Stimulated activated CD4-positive, alpha-beta T cell treated with anti-CD3 and anti-CD28 coated beads, Interleukin-4, amount 100 ng/mL, for 48 hours (primary cell): ENCODE data around the gene HAVCR1.
"Not testable (repeated sequence)": the region's sequence is repeated elsewhere in the genome, so short reads cannot be mapped to it uniquely, and the experiment has no call there.

Experiments used
- DNase-seq, 2 donors: peaks; one replicate each; pipeline ENCODE4 v3.0.0-alpha.2; 2020; ENCODE audit warnings: low read depth in 2 of 2

The HAVCR1 gene

GRCh38 chr5:157050050-157050449 is 8.9 kb downstream of the HAVCR1 start:
- no peak for DNase-seq

- DNase-seq, result no peak
Measured at GRCh38 chr5:157049605-157050004, 9.3 kb downstream of the HAVCR1 start.

GRCh38 chr5:157047898-157048297 is 11.0 kb downstream of the HAVCR1 start:
- DNase-seq, result no peak

GRCh38 chr5:157047016-157047415 is 11.9 kb downstream of the HAVCR1 start:
- DNase-seq, result not testable (repeated sequence)

GRCh38 chr5:157046041-157046440 is 12.9 kb downstream of the HAVCR1 start:
- DNase-seq, result no peak

- no peak for DNase-seq
Measured at GRCh38 chr5:157045601-157046000, 13.3 kb downstream of the HAVCR1 start.

GRCh38 chr5:157038568-157039187 is 20.2 kb downstream of the HAVCR1 start:
- DNase-seq, result no peak

GRCh38 chr5:157034106-157035072 is 24.5 kb downstream of the HAVCR1 start:
- not testable (repeated sequence) for DNase-seq

GRCh38 chr5:157033071-157033583 is 25.8 kb downstream of the HAVCR1 start:
- no peak for DNase-seq

GRCh38 chr5:157030692-157031091 is 28.2 kb downstream of the HAVCR1 start:
- DNase-seq, result no peak

GRCh38 chr5:157029457-157029856 is 29.5 kb downstream of the HAVCR1 start:
- DNase-seq, result no peak

- DNase-seq, result not testable (repeated sequence)
Measured at GRCh38 chr5:157027663-157028062, 31.3 kb downstream of the HAVCR1 start.

- no peak for DNase-seq
Measured at GRCh38 chr5:157026789-157027424, 32.0 kb downstream of the HAVCR1 start.

GRCh38 chr5:157025093-157025698 is 33.7 kb downstream of the HAVCR1 start:
- DNase-seq, result peak; percentile 48 to 62

GRCh38 chr5:157024208-157024959 is 34.5 kb downstream of the HAVCR1 start:
- DNase-seq, result no peak

GRCh38 chr5:157022024-157022423 is 36.9 kb downstream of the HAVCR1 start:
- DNase-seq, result no peak

- no peak for DNase-seq
Measured at GRCh38 chr5:157020511-157021222, 38.2 kb downstream of the HAVCR1 start.

- no peak for DNase-seq
Measured at GRCh38 chr5:157020002-157020401, 38.9 kb downstream of the HAVCR1 start.

GRCh38 chr5:157014143-157014542 is 44.8 kb downstream of the HAVCR1 start:
- not testable (repeated sequence) for DNase-seq

- DNase-seq, result no peak
Measured at GRCh38 chr5:157006262-157006661, 52.7 kb downstream of the HAVCR1 start.
